Thoracic aorta (tissue), 2 donors: Measurements from ENCODE around the gene CAMK1D. TPM values are rescaled to one million over a fixed set of nuclear protein-coding genes. Genes with fewer than 3 reads are reported as not detected.

Source experiments
- ATAC-seq: fragments of 150-250 bp; one replicate; pipeline ENCODE4 v1.8.0; 2017; ENCODE audit warnings: low read depth; ENCODE audit not compliant: insufficient number of reproducible peaks, low FRiP score
- DNase-seq: peaks from one replicate; pipeline ENCODE4 v3.0.0-alpha.2; 2020; ENCODE audit warnings: low spot score
- H3K27ac ChIP-seq, 2 donors: fragments of 200-600 bp; sonication (generic); 1 replicate in 1 of 2; 2 replicates in 1 of 2; pipeline ENCODE4 v1.5.1; 2016; ENCODE audit warnings: mild to moderate bottlenecking in 2 of 2, moderate library complexity in 2 of 2
- H3K27me3 ChIP-seq: fragments of 200-600 bp; sonication (generic); replicated peaks from 2 replicates; pipeline ENCODE4 v1.6.0; 2016; ENCODE audit warnings: mild to moderate bottlenecking; ENCODE audit not compliant: insufficient read depth
- H3K36me3 ChIP-seq: fragments of 200-600 bp; sonication (generic); one replicate; pipeline ENCODE4 v1.5.1; 2016
- H3K4me1 ChIP-seq, 2 donors: fragments of 200-600 bp; sonication (generic); 1 replicate in 1 of 2; 2 replicates in 1 of 2; pipeline versions ENCODE4 v1.5.1 to v1.6.0; 2016; ENCODE audit warnings: low read depth in 2 of 2, mild to moderate bottlenecking in 1 of 2; ENCODE audit not compliant: control insufficient read depth in 1 of 2
- H3K4me3 ChIP-seq: fragments of 200-600 bp; sonication (generic); 2 replicates; pipeline ENCODE4 v1.5.1; 2016; ENCODE audit warnings: mild to moderate bottlenecking
- H3K9me3 ChIP-seq: fragments of 200-600 bp; sonication (generic); 2 replicates; pipeline ENCODE4 v1.5.1; 2016
- total RNA-seq, 2 donors: library from RNA; depleted of rRNA; stranded (reverse); fragments of >200 nt; gene quantifications; one replicate each; pipeline versions ENCODE4 v1.1.0 to v1.2.3, GENCODE V29; 2016
- TF ChIP-seq, protein P1 (sequence below): fragments of 200-600 bp; sonication (generic); IDR thresholded peaks from one replicate; pipeline ENCODE4 v1.5.1; 2019; ENCODE audit warnings: antibody characterized with exemption

CAMK1D gene
- total RNA-seq, 2 donors from 2014 or later = 8.7 to 11.2 TPM

DNA sequence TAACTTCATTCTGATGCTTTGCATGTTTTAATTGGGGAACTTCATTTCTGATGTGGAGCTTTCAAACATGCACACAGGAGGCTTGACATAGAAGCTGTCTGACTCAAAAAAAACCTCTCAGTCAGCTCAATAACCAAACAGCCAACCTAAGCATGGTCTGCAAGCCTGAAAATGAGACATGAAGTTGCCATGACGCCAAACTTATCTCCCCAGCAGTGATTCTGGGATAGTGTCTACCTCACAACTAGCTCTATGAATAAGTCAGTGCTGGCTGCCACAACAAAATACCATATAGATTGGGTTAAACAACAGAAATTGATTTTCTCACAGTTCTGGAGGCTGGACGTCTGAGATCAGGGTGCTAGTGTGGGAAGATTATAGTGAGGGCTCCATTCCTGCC, 408.0 kb downstream of the CAMK1D start:
- TF ChIP-seq, protein P1, sequence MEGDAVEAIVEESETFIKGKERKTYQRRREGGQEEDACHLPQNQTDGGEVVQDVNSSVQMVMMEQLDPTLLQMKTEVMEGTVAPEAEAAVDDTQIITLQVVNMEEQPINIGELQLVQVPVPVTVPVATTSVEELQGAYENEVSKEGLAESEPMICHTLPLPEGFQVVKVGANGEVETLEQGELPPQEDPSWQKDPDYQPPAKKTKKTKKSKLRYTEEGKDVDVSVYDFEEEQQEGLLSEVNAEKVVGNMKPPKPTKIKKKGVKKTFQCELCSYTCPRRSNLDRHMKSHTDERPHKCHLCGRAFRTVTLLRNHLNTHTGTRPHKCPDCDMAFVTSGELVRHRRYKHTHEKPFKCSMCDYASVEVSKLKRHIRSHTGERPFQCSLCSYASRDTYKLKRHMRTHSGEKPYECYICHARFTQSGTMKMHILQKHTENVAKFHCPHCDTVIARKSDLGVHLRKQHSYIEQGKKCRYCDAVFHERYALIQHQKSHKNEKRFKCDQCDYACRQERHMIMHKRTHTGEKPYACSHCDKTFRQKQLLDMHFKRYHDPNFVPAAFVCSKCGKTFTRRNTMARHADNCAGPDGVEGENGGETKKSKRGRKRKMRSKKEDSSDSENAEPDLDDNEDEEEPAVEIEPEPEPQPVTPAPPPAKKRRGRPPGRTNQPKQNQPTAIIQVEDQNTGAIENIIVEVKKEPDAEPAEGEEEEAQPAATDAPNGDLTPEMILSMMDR = no peak
- Histone ChIP-seq H3K27me3 (no peaks in the 10 kb centered on the region), H3K27ac (no peak overlapping the region), H3K36me3 (no peaks in the 10 kb centered on the region), H3K4me3 (no peak overlapping the region), H3K4me1 (no peaks in the 10 kb centered on the region), H3K9me3 (no peaks in the 10 kb centered on the region)
- DNase-seq = no peak
- no peak for ATAC-seq

DNA sequence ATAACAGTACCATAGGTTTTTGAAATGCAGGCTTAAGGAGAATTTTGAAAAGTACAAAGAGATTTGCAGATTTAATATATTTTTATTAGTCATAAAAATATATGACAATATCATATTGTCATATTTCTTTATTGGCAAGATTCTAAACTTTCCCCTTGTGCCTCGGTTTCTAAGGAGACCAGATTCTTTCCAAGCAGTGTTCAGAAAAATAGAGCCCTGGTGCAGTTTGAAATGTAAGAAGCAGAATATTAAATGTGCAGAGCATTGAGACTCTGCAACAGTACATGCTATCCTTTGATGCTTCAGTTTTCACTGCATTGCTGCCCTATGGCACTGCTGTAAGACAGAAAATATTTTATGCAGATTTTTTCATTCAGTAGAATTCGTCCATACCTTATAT, 408.9 kb downstream of the CAMK1D start:
- no peak overlapping the region for H3K27ac ChIP-seq
- H3K4me1 ChIP-seq = no peaks in the 10 kb centered on the region
- DNase-seq (no peak), ATAC-seq (no peak)
- TF ChIP-seq, protein P1 = no peak
- H3K36me3 ChIP-seq = no peaks in the 10 kb centered on the region
- H3K9me3 ChIP-seq = no peaks in the 10 kb centered on the region
- H3K4me3 ChIP-seq = no peak overlapping the region
- no peaks in the 10 kb centered on the region for H3K27me3 ChIP-seq

DNA sequence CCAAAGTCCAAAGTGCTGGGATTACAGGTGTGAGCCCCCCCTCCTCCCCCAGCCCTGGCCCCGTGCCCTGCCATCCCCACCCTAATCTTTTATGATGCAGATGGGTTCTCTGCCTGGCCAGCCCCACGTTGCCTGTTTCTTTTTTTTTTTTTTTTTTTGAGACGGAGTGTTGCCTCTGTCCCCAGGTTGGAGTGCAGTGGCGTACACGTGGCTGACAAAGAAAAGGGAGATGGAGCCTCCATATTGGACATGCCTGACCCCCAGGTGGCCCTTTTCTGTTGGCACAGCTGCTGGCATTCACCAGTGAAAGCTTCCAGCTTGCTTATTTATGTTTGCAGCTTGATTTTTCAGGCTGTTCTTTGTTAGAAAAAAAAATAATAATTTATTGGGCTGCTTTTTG, 416.9 kb downstream of the CAMK1D start:
- no peaks in the 10 kb centered on the region for H3K9me3 ChIP-seq
- TF ChIP-seq, protein P1 = no peak
- DNase-seq (no peak), ATAC-seq (no peak)
- H3K36me3 ChIP-seq = no peaks in the 10 kb centered on the region
- H3K4me3 ChIP-seq = no peak overlapping the region
- H3K27me3 ChIP-seq = no peaks in the 10 kb centered on the region
- no peak overlapping the region for H3K27ac ChIP-seq
- no peaks in the 10 kb centered on the region for H3K4me1 ChIP-seq

DNA sequence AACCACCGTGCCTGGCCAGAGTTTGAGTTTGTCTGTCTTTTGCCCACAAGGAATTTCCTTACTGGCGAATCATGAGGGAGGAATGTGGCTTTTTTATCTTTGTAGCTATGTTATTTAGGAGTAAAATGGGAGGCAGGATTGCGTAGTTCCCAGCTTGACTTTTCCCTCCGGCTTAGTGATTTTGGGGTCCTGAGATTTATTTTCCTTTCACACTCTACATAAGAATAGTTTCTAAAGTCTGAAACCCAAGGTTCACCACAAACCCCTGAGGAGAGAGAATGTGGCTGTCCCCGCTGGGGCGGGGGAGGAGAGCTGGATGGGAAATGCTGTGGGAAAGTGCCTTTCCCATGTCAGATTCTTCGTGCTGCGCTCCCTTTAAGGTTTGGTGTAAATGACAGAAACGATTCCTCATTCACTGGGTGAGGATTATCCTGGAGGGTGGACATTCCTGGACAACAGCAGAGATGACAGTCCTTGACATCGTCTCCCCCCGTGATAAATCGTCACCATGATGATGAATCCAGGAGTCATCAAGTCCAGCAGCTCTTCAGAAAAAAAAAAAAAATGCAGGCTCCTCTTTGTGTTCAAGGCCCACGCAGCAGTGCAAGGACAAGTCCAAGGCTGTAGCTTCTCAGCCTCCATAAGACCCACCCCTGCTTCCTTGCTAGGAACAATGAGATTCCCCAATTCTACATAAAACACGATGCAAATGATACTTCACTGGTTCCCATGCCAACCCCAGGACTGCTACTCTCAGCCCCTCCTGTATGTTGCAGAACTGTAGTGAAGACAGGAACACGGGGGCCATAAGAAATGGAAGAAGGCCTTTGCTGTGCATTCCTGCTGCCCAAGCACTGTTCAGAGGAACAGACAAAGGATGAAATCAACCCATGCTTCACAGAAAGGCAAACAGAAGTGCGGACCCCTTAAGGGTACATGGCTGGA, 419.1 kb downstream of the CAMK1D start:
- Histone ChIP-seq H3K27me3 (no peaks in the 10 kb centered on the region), H3K27ac (no peak overlapping the region), H3K9me3 (no peaks in the 10 kb centered on the region), H3K4me3 (no peak overlapping the region), H3K36me3 (no peaks in the 10 kb centered on the region), H3K4me1 (no peaks in the 10 kb centered on the region)
- no peak for DNase-seq
- TF ChIP-seq, protein P1 = no peak
- ATAC-seq = no peak

DNA sequence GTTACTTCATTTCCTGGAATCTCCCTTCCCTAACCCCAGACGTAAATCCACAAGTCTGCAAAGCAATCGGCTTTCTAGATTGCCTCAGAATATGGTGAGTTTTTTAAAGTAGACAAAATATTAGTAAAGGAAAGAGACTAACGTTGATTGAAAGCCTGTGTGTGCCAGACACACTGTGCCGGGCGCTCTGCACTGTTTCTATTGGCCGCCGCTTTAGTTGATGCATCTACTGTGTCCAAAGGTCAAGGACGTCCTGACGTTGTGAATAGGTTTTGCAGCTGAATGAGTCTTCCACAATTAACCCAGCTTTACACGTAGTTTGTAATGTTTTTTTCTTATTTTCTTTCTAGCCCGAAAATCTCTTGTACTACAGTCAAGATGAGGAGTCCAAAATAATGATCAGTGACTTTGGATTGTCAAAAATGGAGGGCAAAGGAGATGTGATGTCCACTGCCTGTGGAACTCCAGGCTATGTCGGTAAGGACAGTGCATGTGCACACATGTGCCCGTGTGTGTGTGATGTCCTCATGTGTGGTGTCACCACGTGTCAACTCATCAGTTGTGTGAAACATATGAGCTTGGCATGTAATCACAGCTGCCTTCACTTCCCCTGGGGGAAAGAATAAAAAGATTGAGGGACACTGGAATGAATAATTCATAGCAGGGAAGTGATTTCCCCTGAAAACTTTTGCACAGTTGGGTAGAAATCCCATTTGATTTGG, 420.1 kb downstream of the CAMK1D start:
- DNase-seq (no peak), ATAC-seq (no peak)
- Histone ChIP-seq H3K36me3 (no peaks in the 10 kb centered on the region), H3K9me3 (no peaks in the 10 kb centered on the region), H3K27me3 (no peaks in the 10 kb centered on the region), H3K27ac (no peak overlapping the region), H3K4me1 (no peaks in the 10 kb centered on the region), H3K4me3 (no peak overlapping the region)
- TF ChIP-seq, protein P1 = no peak
